ENCODE measurements around the gene SMYD3. TPM values are rescaled to one million over a fixed set of nuclear protein-coding genes. Genes with fewer than 3 reads are reported as not detected.

Gene SMYD3
- total and polyA plus RNA-seq, 2 experiments from 2014 or later = 30.8 to 68.5 TPM

DNA sequence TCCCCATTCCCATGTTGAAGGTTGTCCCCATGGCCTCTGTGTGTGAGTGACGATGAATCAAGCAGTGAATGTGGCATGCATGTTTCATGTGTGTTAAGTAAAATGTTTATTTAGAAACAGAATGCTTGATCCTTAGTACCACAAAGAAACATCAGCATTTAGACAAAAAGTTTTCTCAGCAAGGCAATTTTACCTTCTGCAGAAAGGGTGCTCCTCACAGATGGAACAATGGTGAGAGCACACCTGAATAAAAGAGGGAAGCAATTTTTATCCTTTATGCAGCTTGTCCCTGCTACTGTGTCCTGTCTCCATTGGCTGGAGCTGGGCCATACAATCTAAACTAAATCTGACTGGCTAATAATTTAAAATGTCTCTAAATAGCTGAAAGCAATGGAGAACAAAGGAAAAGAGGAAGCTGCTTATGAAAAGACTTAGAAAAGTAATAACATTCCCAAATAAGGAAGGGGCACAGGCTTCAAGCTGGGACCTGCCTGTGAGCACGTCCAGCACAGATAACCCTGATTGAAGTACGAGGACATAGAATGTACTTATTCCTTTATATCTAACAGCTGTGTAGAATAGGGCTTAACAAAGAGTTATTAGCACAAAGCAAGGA is 8.4 kb upstream of the SMYD3 start:
- Histone ChIP-seq H3K27me3 (no peaks in the 10 kb centered on the region), H2AFZ (no peak overlapping the region), H3K4me2 (no peak overlapping the region), H3K4me1 (ENCODE audit: insufficient read depth) (no peaks in the 10 kb centered on the region), H4K20me1 (ENCODE audit: insufficient read depth, poor library complexity, severe bottlenecking) (no peaks in the 10 kb centered on the region), H3K9me2 (replicated peaks; ENCODE audit: insufficient read depth) (no peaks in the 10 kb centered on the region), H3K27ac (no peak overlapping the region), H3K79me2 (no peaks in the 10 kb centered on the region), H3K4me3 (no peak overlapping the region), H3K9me3 (ENCODE audit: low read depth) (no peaks in the 10 kb centered on the region), H3K36me3 (replicated peaks; ENCODE audit: insufficient read depth, low read depth) (no peaks in the 10 kb centered on the region)
- no peak for TF ChIP-seq EZH2phosphoT487 (IDR thresholded peaks at IDR 0.05; ENCODE audit: low read depth, severe bottlenecking, unreplicated experiment)
- TF ChIP-seq, protein P1, sequence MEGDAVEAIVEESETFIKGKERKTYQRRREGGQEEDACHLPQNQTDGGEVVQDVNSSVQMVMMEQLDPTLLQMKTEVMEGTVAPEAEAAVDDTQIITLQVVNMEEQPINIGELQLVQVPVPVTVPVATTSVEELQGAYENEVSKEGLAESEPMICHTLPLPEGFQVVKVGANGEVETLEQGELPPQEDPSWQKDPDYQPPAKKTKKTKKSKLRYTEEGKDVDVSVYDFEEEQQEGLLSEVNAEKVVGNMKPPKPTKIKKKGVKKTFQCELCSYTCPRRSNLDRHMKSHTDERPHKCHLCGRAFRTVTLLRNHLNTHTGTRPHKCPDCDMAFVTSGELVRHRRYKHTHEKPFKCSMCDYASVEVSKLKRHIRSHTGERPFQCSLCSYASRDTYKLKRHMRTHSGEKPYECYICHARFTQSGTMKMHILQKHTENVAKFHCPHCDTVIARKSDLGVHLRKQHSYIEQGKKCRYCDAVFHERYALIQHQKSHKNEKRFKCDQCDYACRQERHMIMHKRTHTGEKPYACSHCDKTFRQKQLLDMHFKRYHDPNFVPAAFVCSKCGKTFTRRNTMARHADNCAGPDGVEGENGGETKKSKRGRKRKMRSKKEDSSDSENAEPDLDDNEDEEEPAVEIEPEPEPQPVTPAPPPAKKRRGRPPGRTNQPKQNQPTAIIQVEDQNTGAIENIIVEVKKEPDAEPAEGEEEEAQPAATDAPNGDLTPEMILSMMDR (IDR thresholded peaks at IDR 0.05; ENCODE audit: poor library complexity) = no peak
- no peak for TF ChIP-seq EZH2 (IDR thresholded peaks at IDR 0.05; ENCODE audit: borderline replicate concordance)
- no peak for DNase-seq (ENCODE audit: low spot score)
- WGBS (ENCODE audit: low lambda C conversion rate, missing lambda C conversion rate) = 58% methylated on average over 3 of the region's 3 CpGs

- TF ChIP-seq EZH2 (IDR thresholded peaks at IDR 0.05; ENCODE audit: borderline replicate concordance) (no peak), EZH2phosphoT487 (IDR thresholded peaks at IDR 0.05; ENCODE audit: low read depth, severe bottlenecking, unreplicated experiment) (no peak)
- TF ChIP-seq, protein P1 (IDR thresholded peaks at IDR 0.05; ENCODE audit: poor library complexity) = no peak
- no peaks in the 10 kb centered on the region for H3K9me3 ChIP-seq (ENCODE audit: low read depth)
- H4K20me1 ChIP-seq (ENCODE audit: insufficient read depth, poor library complexity, severe bottlenecking) = no peaks in the 10 kb centered on the region
- no peaks in the 10 kb centered on the region for H3K27me3 ChIP-seq
- H3K4me3 ChIP-seq = no peak overlapping the region
- H3K79me2 ChIP-seq = no peaks in the 10 kb centered on the region
- H3K4me2 ChIP-seq = no peak overlapping the region
- no peak for DNase-seq (ENCODE audit: low spot score)
- H2AFZ ChIP-seq = no peak overlapping the region
- H3K9me2 ChIP-seq (replicated peaks; ENCODE audit: insufficient read depth) = no peaks in the 10 kb centered on the region
- H3K36me3 ChIP-seq (replicated peaks; ENCODE audit: insufficient read depth, low read depth) = no peaks in the 10 kb centered on the region
- no peak overlapping the region for H3K27ac ChIP-seq
- H3K4me1 ChIP-seq (ENCODE audit: insufficient read depth) = no peaks in the 10 kb centered on the region
- 96% methylated on average over 7 of the region's 7 CpGs for WGBS (ENCODE audit: low lambda C conversion rate, missing lambda C conversion rate)
Measured at GRCh38 chr1:246513619-246514343, 6.7 kb upstream of the SMYD3 start.

DNA sequence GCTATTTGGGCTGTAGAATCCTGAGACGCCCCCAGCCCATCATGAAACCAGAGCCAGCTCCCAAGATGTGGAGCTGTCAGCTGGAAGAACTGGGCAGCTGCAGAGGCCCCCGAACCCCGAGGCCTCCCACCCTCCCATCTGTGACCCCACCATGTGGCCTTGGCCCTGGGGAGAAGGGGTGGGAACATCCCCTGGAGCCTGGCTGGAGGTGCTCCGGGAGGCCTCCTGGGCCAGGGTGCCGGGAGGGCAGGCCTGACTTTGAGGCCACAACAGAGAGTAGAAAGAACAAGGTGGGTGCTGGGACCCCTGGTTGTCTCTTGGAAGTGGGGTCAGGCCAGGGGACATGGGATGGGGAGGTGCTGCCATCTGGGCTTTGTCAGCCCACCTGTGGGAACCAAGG is 6.0 kb upstream of the SMYD3 start:
- Histone ChIP-seq H3K9me3 (ENCODE audit: low read depth) (no peaks in the 10 kb centered on the region), H3K4me2 (no peak overlapping the region), H3K9me2 (replicated peaks; ENCODE audit: insufficient read depth) (no peaks in the 10 kb centered on the region), H3K4me1 (ENCODE audit: insufficient read depth) (no peaks in the 10 kb centered on the region), H3K36me3 (replicated peaks; ENCODE audit: insufficient read depth, low read depth) (no peaks in the 10 kb centered on the region), H2AFZ (no peak overlapping the region), H3K27ac (no peak overlapping the region), H3K4me3 (no peak overlapping the region), H3K79me2 (no peaks in the 10 kb centered on the region), H4K20me1 (ENCODE audit: insufficient read depth, poor library complexity, severe bottlenecking) (no peaks in the 10 kb centered on the region), H3K27me3 (no peaks in the 10 kb centered on the region)
- DNase-seq (ENCODE audit: low spot score) = no peak
- 100% methylated on average over 5 of the region's 5 CpGs for WGBS (ENCODE audit: low lambda C conversion rate, missing lambda C conversion rate)
- TF ChIP-seq EZH2 (IDR thresholded peaks at IDR 0.05; ENCODE audit: borderline replicate concordance) (no peak), EZH2phosphoT487 (IDR thresholded peaks at IDR 0.05; ENCODE audit: low read depth, severe bottlenecking, unreplicated experiment) (no peak)
- TF ChIP-seq, protein P1 (IDR thresholded peaks at IDR 0.05; ENCODE audit: poor library complexity) = no peak

Measured in hepatocyte (in vitro differentiated cells).